ENCODE data around the gene PLCD3. TPM values are rescaled to one million over a fixed set of nuclear protein-coding genes. Genes with fewer than 3 reads are reported as not detected.

The PLCD3 gene
- total and polyA plus RNA-seq, 2 of the 8 experiments (the other 6 are each of a cell fraction or from before 2014, with no cell fraction given) = 26.5 to 48.1 TPM

- Histone ChIP-seq H2BK120ac (replicated peaks; ENCODE audit: low read depth, low read length) (no peak overlapping the region), H4K91ac (replicated peaks; ENCODE audit: insufficient read length, low read length) (no peak overlapping the region), H3K14ac (ENCODE audit: insufficient read length) (no peak overlapping the region), H3K79me2 (ENCODE audit: control insufficient read depth in 1 of 2, insufficient read depth in 2 of 2, low read length in 2 of 2) (no peaks in the 10 kb centered on the region), H4K20me1 (replicated peaks in 1 of 2; ENCODE audit: control insufficient read depth in 1 of 2, insufficient read depth in 2 of 2, low read length in 2 of 2) (peaks cover 5 to 13% of the 10 kb centered on the region in 2 experiments), H3K18ac (ENCODE audit: extremely low read depth, low read length) (no peak overlapping the region), H3K27ac (ENCODE audit: low read depth, low read length) (no peak overlapping the region), H3K79me1 (ENCODE audit: low read depth, low read length) (no peaks in the 10 kb centered on the region), H4K5ac (ENCODE audit: insufficient read length, low read depth, low read length) (no peak overlapping the region), H3K4ac (replicated peaks; ENCODE audit: insufficient read length, low read depth, low read length) (no peak overlapping the region), H3K9me3 (ENCODE audit: insufficient read depth in 2 of 2, low read depth in 1 of 2, low read length in 1 of 2) (no peaks in the 10 kb centered on the region), H3K4me2 (ENCODE audit: insufficient read depth in 1 of 2, low read depth in 2 of 2, low read length in 2 of 2) (no peak overlapping the region), H3K23ac (ENCODE audit: insufficient read length) (no peak overlapping the region), H3K56ac (replicated peaks; ENCODE audit: insufficient read length, low read depth, low read length) (no peak overlapping the region), H4K8ac (ENCODE audit: extremely low read depth, insufficient read depth, low read length) (no peak overlapping the region), H3K9ac (replicated peaks in 1 of 4; ENCODE audit: extremely low read depth in 1 of 4, low read depth in 3 of 4, low read length in 3 of 4) (no peak overlapping the region), H2BK20ac (ENCODE audit: low read length) (no peak overlapping the region), H3K4me3 (ENCODE audit: extremely low read depth in 1 of 4, insufficient read depth in 2 of 4, low read depth in 3 of 4, low read length in 4 of 4) (no peak overlapping the region), H2AFZ (ENCODE audit: low read length) (no peak overlapping the region), H2BK15ac (ENCODE audit: low read length) (no peak overlapping the region), H2BK12ac (ENCODE audit: low read depth, low read length) (no peak overlapping the region; the same call in 1 of the 2 replicates), H3K27me3 (replicated peaks in 1 of 4; ENCODE audit: control insufficient read depth in 3 of 4, extremely low read depth in 1 of 4, insufficient read depth in 3 of 4, low read length in 3 of 4) (no peaks in the 10 kb centered on the region), H2BK5ac (ENCODE audit: low read depth, low read length) (no peak overlapping the region), H2AK5ac (ENCODE audit: low read depth, low read length) (no peak overlapping the region), H3K23me2 (ENCODE audit: low read depth, low read length) (peaks cover 8% of the 10 kb centered on the region; the same call in 1 of the 2 replicates), H3K4me1 (replicated peaks in 1 of 4; ENCODE audit: control insufficient read depth in 3 of 4, insufficient read depth in 4 of 4, low read length in 3 of 4) (peaks cover 0 to 20% (median 8%) of the 10 kb centered on the region in 4 experiments; a peak in 5 of 7 replicates), H3K36me3 (ENCODE audit: control insufficient read depth in 2 of 4, insufficient read depth in 4 of 4, low read length in 3 of 4) (no peaks in the 10 kb centered on the region)
- ChIA-PET CTCF (ENCODE audit: partially characterized antibody) (interaction anchor here (0.6 to 11.7 kb wide), 11 partner anchors 8 to 106 kb away, joined by 3 to 156 read pairs (median 3); no protein-coding TSS in a partner anchor), POLR2A (ENCODE audit: partially characterized antibody) (interaction anchor here (1.1 to 15.8 kb wide), 8 partner anchors 11 to 78 kb away, joined by 3 to 185 read pairs (median 4); partner anchors contain the start of genes HEXIM1 and HEXIM2)
- DNase-seq (ENCODE audit: low read depth in 1 of 2, low spot score in 2 of 2) (peak in 1 of 2 experiments; percentile 46), FAIRE-seq (no peak)
- 82% methylated on average over 13 of the region's 13 CpGs; no CpG with 5 or more reads in 1 of the 2 experiments for WGBS, 2 experiments (ENCODE audit: extremely low coverage in 1 of 2, insufficient coverage in 1 of 2, insufficient read length in 1 of 2, insufficient replicate concordance in 2 of 2, low coverage in 1 of 2, low lambda C conversion rate in 2 of 2, missing lambda C conversion rate in 1 of 2)
- TF ChIP-seq KDM5A (IDR thresholded peaks at IDR 0.05; ENCODE audit: low read length) (no peak), MAFK (IDR thresholded peaks at IDR 0.05; ENCODE audit: low read depth, low read length) (no peak), RBBP5 (IDR thresholded peaks at IDR 0.05; ENCODE audit: borderline replicate concordance, low read depth, low read length) (no peak), ZNF274 (IDR thresholded peaks at IDR 0.05; ENCODE audit: borderline replicate concordance, extremely low read depth, low read length) (no peak), FOSL1 (IDR thresholded peaks at IDR 0.05; ENCODE audit: insufficient read depth, low read depth, low read length) (no peak), BACH1 (IDR thresholded peaks at IDR 0.05; ENCODE audit: low read length) (no peak), SAP30 (IDR thresholded peaks at IDR 0.05; ENCODE audit: insufficient read depth, insufficient replicate concordance, low read length) (no peak), POLR2AphosphoS5 (IDR thresholded peaks at IDR 0.05; ENCODE audit: low read depth, low read length) (no peak), SP4 (IDR thresholded peaks at IDR 0.05; ENCODE audit: low read length) (no peak), SRF (IDR thresholded peaks at IDR 0.05; ENCODE audit: low read depth, low read length) (no peak), HDAC2 (IDR thresholded peaks at IDR 0.05; ENCODE audit: borderline replicate concordance in 1 of 2, low read depth in 2 of 2, low read length in 2 of 2) (no peak), SIN3A (conservative IDR thresholded peaks at IDR 0.05 in 1 of 2, IDR thresholded peaks at IDR 0.05 in 1 of 2; ENCODE audit: low read depth in 1 of 2, low read length in 2 of 2) (no peak)
Measured at GRCh38 chr17:45129940-45130680, 2.2 kb downstream of the PLCD3 start.
